HepG2 (cell line): ENCODE data around the gene MLYCD. TPM values are rescaled to one million over a fixed set of nuclear protein-coding genes. Genes with fewer than 3 reads are reported as not detected.

ENCODE experiments used
- ARID2 ChIP-seq: sonication (generic); formaldehyde crosslinking; IDR thresholded peaks from 2 replicates; pipeline ENCODE4 v1.8.1; 2022; ENCODE audit warnings: mild to moderate bottlenecking, missing genetic modification reagents, borderline replicate concordance
- BHLHE40 ChIP-seq: IDR thresholded peaks from 2 replicates; pipeline ENCODE4 v1.6.1; 2011; ENCODE audit warnings: low read length, improper control_type of control experiment
- DR1 ChIP-seq: sonication (generic); formaldehyde crosslinking; IDR thresholded peaks from 2 replicates; pipeline ENCODE4 v1.8.0; 2021; ENCODE audit warnings: mild to moderate bottlenecking, missing genetic modification reagents, inconsistent platforms
- HIVEP1 ChIP-seq: sonication (generic); formaldehyde crosslinking; IDR thresholded peaks from 2 replicates; pipeline ENCODE4 v1.4.0; 2020; ENCODE audit warnings: mild to moderate bottlenecking, missing genetic modification reagents
- KDM6A ChIP-seq: IDR thresholded peaks from 2 replicates; pipeline ENCODE4 v1.6.1; 2016; ENCODE audit warnings: low read depth
- KLF15 ChIP-seq: sonication (generic); formaldehyde crosslinking; IDR thresholded peaks from 2 replicates; pipeline ENCODE4 v1.8.1; 2023; ENCODE audit warnings: borderline replicate concordance, mild to moderate bottlenecking, inconsistent platforms, missing genetic modification reagents, mixed read lengths
- RARA ChIP-seq: IDR thresholded peaks from 2 replicates; pipeline ENCODE4 v1.6.1; 2016; ENCODE audit warnings: missing genetic modification reagents, missing compliant biosample characterization
- RFXAP ChIP-seq: sonication (generic); formaldehyde crosslinking; IDR thresholded peaks from 2 replicates; pipeline ENCODE4 v1.4.0; 2020; ENCODE audit warnings: missing genetic modification reagents, borderline replicate concordance
- ZNF563 ChIP-seq: sonication (generic); formaldehyde crosslinking; IDR thresholded peaks from 2 replicates; pipeline ENCODE4 v1.8.0; 2022; ENCODE audit warnings: mild to moderate bottlenecking, moderate library complexity, missing genetic modification reagents
- ZSCAN30 ChIP-seq: sonication (generic); formaldehyde crosslinking; IDR thresholded peaks from 2 replicates; pipeline ENCODE4 v1.5.0; 2020; ENCODE audit warnings: mild to moderate bottlenecking, missing genetic modification reagents
- polyA plus RNA-seq, 8 experiments: library from polyadenylated mRNA; depleted of rRNA in 3 of 8; stranded (reverse) in 7 of 8; unstranded in 1 of 8; fragments of >200 nt; fragmentation: Illumina TruSeq in 4 of 8; extraction: Trizol in 4 of 8; gene quantifications; 2 replicates each; pipeline versions ENCODE4 v1.2.1 to v1.2.3, GENCODE V29; 2011 to 2016; ENCODE audit warnings: low read depth in 4 of 8, missing spikeins in 1 of 8, mixed read lengths in 1 of 8; ENCODE audit not compliant: insufficient read depth in 1 of 8
- total RNA-seq, 5 experiments: library from RNA; depleted of rRNA; stranded (reverse); fragments of >200 nt; fragmentation: Illumina TruSeq; extraction: Trizol; gene quantifications; 2 replicates each; pipeline ENCODE4 v1.2.3, GENCODE V29; 2016; ENCODE audit warnings: low read depth in 1 of 5
- TF ChIP-seq, protein P1 (sequence below): sonication (generic); formaldehyde crosslinking; IDR thresholded peaks from one replicate; pipeline ENCODE4 v1.5.1; 2020; ENCODE audit warnings: mild to moderate bottlenecking, missing genetic modification reagents; ENCODE audit errors: not compliant biosample characterization
- TF ChIP-seq, protein P2 (sequence below): sonication (generic); formaldehyde crosslinking; IDR thresholded peaks from 2 replicates; pipeline ENCODE4 v1.4.0; 2020; ENCODE audit warnings: missing genetic modification reagents; ENCODE audit errors: not compliant biosample characterization
- TF ChIP-seq, protein P3 (sequence below): sonication (generic); formaldehyde crosslinking; IDR thresholded peaks from 2 replicates; pipeline ENCODE4 v1.4.0; 2020; ENCODE audit warnings: missing genetic modification reagents
- TF ChIP-seq, protein P4 (sequence below): fragments of 450-650 bp; IDR thresholded peaks from 2 replicates; pipeline ENCODE4 v1.6.1; 2017

Gene MLYCD
- total and polyA plus RNA-seq, 2 of the 13 experiments (the other 11 are each of a cell fraction or from before 2014, with no cell fraction given), result 1.8 to 4.0 TPM

DNA sequence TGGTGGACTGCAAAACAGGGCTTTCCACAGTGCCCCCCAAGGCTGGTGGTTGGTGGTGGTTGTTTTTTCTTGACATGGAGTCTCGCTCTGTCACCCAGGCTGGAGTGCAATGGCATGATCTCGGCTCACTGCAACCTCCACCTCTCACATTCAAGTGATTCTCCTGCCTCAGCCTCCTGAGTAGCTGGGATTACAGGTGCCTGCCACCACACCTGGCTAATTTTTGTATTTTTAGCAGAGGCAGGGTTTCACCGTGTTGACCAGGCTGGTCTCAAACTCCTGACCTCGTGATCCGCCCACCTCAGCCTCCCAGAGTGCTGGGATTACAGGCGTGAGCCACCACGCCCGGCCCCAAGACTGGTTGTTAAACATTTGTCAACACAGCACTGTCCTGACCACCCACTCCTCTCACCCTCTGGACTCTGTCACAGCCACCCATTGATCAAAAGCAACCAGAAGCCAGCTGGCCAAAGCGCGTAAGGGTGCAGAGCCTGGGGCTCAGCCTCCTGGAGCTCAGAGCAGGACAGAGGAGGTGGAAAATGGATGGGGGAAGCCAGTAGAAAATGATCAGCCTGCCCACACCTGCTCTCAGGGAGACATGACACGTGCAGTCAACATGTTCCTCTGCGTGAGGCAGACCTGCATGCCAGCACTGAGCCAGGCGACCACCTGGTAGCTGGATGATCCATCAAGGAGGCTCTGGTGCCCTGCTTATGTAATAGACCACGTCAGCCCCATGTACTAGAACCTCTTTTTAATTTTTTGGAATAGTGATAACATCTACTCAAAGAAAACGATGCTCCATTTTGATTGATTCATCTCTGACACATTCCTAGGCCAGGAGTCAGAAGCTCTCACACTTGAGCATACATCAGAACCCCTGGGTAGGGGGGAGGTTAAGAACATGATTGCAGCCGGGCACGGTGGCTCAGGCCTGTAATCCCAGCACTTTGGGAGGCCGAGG, 39.3 kb downstream of the MLYCD start (continued):
- TF ChIP-seq, protein P1, sequence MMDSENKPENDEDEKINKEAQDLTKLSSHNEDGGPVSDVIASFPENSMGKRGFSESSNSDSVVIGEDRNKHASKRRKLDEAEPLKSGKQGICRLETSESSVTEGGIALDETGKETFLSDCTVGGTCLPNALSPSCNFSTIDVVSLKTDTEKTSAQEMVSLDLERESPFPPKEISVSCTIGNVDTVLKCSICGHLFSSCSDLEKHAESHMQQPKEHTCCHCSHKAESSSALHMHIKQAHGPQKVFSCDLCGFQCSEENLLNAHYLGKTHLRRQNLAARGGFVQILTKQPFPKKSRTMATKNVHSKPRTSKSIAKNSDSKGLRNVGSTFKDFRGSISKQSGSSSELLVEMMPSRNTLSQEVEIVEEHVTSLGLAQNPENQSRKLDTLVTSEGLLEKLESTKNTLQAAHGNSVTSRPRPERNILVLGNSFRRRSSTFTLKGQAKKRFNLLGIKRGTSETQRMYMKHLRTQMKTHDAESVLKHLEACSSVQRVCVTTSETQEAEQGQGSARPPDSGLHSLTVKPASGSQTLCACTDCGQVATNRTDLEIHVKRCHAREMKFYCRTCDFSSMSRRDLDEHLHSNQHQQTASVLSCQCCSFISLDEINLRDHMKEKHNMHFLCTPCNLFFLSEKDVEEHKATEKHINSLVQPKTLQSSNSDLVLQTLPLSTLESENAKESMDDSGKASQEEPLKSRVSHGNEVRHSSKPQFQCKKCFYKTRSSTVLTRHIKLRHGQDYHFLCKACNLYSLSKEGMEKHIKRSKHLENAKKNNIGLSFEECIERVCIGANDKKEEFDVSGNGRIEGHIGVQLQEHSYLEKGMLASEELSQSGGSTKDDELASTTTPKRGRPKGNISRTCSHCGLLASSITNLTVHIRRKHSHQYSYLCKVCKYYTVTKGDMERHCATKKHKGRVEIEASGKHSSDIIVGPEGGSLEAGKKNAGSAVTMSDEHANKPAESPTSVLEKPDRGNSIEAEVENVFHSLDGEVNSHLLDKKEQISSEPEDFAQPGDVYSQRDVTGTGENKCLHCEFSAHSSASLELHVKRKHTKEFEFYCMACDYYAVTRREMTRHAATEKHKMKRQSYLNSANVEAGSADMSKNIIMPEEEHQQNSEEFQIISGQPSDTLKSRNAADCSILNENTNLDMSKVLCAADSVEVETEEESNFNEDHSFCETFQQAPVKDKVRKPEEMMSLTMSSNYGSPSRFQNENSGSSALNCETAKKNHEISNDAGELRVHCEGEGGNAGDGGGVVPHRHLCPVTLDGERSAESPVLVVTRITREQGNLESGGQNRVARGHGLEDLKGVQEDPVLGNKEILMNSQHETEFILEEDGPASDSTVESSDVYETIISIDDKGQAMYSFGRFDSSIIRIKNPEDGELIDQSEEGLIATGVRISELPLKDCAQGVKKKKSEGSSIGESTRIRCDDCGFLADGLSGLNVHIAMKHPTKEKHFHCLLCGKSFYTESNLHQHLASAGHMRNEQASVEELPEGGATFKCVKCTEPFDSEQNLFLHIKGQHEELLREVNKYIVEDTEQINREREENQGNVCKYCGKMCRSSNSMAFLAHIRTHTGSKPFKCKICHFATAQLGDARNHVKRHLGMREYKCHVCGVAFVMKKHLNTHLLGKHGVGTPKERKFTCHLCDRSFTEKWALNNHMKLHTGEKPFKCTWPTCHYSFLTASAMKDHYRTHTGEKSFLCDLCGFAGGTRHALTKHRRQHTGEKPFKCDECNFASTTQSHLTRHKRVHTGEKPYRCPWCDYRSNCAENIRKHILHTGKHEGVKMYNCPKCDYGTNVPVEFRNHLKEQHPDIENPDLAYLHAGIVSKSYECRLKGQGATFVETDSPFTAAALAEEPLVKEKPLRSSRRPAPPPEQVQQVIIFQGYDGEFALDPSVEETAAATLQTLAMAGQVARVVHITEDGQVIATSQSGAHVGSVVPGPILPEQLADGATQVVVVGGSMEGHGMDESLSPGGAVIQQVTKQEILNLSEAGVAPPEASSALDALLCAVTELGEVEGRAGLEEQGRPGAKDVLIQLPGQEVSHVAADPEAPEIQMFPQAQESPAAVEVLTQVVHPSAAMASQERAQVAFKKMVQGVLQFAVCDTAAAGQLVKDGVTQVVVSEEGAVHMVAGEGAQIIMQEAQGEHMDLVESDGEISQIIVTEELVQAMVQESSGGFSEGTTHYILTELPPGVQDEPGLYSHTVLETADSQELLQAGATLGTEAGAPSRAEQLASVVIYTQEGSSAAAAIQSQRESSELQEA (CRISPR knock-in tag), result no peak
- TF ChIP-seq, protein P2, sequence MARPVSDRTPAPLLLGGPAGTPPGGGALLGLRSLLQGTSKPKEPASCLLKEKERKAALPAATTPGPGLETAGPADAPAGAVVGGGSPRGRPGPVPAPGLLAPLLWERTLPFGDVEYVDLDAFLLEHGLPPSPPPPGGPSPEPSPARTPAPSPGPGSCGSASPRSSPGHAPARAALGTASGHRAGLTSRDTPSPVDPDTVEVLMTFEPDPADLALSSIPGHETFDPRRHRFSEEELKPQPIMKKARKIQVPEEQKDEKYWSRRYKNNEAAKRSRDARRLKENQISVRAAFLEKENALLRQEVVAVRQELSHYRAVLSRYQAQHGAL (CRISPR knock-in tag), result no peak
- TF ChIP-seq DR1 (CRISPR knock-in tag) (no peak), RARA (CRISPR knock-in tag) (peak; percentile 50; the same call in 1 of the 2 replicates), HIVEP1 (CRISPR knock-in tag) (peak; percentile 66; the same call in 1 of the 2 replicates), BHLHE40 (peak; percentile 53; the same call in 1 of the 2 replicates), ZNF563 (0 out of 2 replicates have a peak, but pooled peaks have one; percentile 15), RFXAP (CRISPR knock-in tag) (0 out of 2 replicates have a peak, but pooled peaks have one; percentile 34), ARID2 (CRISPR knock-in tag) (no peak), KLF15 (CRISPR knock-in tag) (no peak), KDM6A (CRISPR knock-in tag) (no peak), ZSCAN30 (no peak)
- TF ChIP-seq, protein P3, sequence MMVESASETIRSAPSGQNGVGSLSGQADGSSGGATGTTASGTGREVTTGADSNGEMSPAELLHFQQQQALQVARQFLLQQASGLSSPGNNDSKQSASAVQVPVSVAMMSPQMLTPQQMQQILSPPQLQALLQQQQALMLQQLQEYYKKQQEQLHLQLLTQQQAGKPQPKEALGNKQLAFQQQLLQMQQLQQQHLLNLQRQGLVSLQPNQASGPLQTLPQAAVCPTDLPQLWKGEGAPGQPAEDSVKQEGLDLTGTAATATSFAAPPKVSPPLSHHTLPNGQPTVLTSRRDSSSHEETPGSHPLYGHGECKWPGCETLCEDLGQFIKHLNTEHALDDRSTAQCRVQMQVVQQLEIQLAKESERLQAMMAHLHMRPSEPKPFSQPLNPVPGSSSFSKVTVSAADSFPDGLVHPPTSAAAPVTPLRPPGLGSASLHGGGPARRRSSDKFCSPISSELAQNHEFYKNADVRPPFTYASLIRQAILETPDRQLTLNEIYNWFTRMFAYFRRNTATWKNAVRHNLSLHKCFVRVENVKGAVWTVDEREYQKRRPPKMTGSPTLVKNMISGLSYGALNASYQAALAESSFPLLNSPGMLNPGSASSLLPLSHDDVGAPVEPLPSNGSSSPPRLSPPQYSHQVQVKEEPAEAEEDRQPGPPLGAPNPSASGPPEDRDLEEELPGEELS (CRISPR knock-in tag), result peak; percentile 62; the same call in 1 of the 2 replicates
- TF ChIP-seq, protein P4, sequence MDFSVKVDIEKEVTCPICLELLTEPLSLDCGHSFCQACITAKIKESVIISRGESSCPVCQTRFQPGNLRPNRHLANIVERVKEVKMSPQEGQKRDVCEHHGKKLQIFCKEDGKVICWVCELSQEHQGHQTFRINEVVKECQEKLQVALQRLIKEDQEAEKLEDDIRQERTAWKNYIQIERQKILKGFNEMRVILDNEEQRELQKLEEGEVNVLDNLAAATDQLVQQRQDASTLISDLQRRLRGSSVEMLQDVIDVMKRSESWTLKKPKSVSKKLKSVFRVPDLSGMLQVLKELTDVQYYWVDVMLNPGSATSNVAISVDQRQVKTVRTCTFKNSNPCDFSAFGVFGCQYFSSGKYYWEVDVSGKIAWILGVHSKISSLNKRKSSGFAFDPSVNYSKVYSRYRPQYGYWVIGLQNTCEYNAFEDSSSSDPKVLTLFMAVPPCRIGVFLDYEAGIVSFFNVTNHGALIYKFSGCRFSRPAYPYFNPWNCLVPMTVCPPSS, result no peak
